Adrenal gland (tissue), 12 donors: ENCODE results near the gene TCF12. TPM values are rescaled to one million over a fixed set of nuclear protein-coding genes. Genes with fewer than 3 reads are reported as not detected.

ENCODE experiments used
- DNase-seq, 7 donors: peaks; one replicate each; pipeline ENCODE4 v3.0.0-alpha.2; 2019 to 2020
- H3K27ac ChIP-seq, 5 donors: fragments of 200-600 bp; sonication (generic) in 4 of 5; 1 replicate in 3 of 5; 2 replicates in 2 of 5; pipeline versions ENCODE4 v1.5.1 to v1.8.0; 2016 to 2020; ENCODE audit warnings: mild to moderate bottlenecking in 1 of 5
- H3K27me3 ChIP-seq: fragments of 200-600 bp; 2 replicates; pipeline ENCODE4 v1.8.0; 2021
- H3K36me3 ChIP-seq, 2 donors: fragments of 200-600 bp; replicated peaks in 1 of 2; 1 replicate in 1 of 2; 2 replicates in 1 of 2; pipeline versions ENCODE4 v1.5.1 to v1.8.0; 2018 to 2022
- H3K4me1 ChIP-seq, 2 donors: fragments of 200-600 bp; replicated peaks in 1 of 2; 1 replicate in 1 of 2; 2 replicates in 1 of 2; pipeline versions ENCODE4 v1.5.1 to v1.8.0; 2018 to 2021
- H3K4me3 ChIP-seq, 4 donors: fragments of 200-600 bp; sonication (generic) in 3 of 4; one replicate each; pipeline ENCODE4 v1.5.1; 2016 to 2018
- H3K9me3 ChIP-seq, 3 donors: fragments of 200-600 bp; sonication (generic) in 1 of 3; replicated peaks in 1 of 3; 1 replicate in 2 of 3; 2 replicates in 1 of 3; pipeline versions ENCODE4 v1.5.1 to v1.8.0; 2016 to 2021
- CTCF ChIP-seq, 6 experiments: fragments of 450-650 bp in 4 of 6; fragments of 200-600 bp in 2 of 6; sonication (generic) in 1 of 6; IDR thresholded peaks; 1 replicate in 5 of 6; 2 replicates in 1 of 6; pipeline versions ENCODE4 v1.5.1 to v1.8.0; 2016 to 2021; ENCODE audit warnings: antibody characterized with exemption in 6 of 6, mild to moderate bottlenecking in 2 of 6, moderate library complexity in 1 of 6
- POLR2A ChIP-seq, 2 donors: fragments of 450-650 bp; IDR thresholded peaks; one replicate each; pipeline ENCODE4 v1.6.1; 2017; ENCODE audit warnings: antibody characterized with exemption in 2 of 2, mild to moderate bottlenecking in 2 of 2, moderate library complexity in 1 of 2
- WGBS, 4 donors: extraction: QIAGEN DNeasy Blood & Tissue Kit in 2 of 4; methylation state at CpG; one replicate each; pipeline versions ENCODE4 v1.1.5 to v1.1.7; 2013 to 2017; 5-methylcytosine and 5-hydroxymethylcytosine counted together
- intact Hi-C, 2 donors: fragments of 100-400 bp; cut with DNase I; formaldehyde crosslinking; loops; one replicate each; pipeline versions ENCODE4 v1.14.1 to v1.15.0; 2022 to 2023
- polyA plus RNA-seq, 3 donors: library from polyadenylated mRNA; stranded (reverse); fragments of 200-250 nt in 2 of 3; fragments of 350-450 nt in 1 of 3; fragmentation: Illumina TruSeq in 1 of 3; extraction: RNeasy Lipid Tissue Mini Kit (QIAGEN cat#74804) in 1 of 3; gene quantifications; one replicate each; pipeline ENCODE4 v1.2.3, GENCODE V29; 2013 to 2014
- total RNA-seq, 9 donors: library from RNA; depleted of rRNA in 4 of 9; stranded (reverse); fragments of >200 nt in 4 of 9; fragments of 120-200 nt in 1 of 9; fragmentation: NEBNext Ultra II Directional in 1 of 9; extraction: Animal tissue kit (Norgen Biotek cat#: 25700) in 1 of 9; gene quantifications; one replicate each; pipeline versions ENCODE4 v1.1.0 to v1.2.4, GENCODE V29; 2013 to 2023
- donor health status: healthy with polysubstance abuse.
- donor health status: Bipolar disorder and iron deficiency.
- donor health status: DM: yes; HTN: yes; CAD: no.
- donor health status: DM: no; HTN: no; CAD: no.
- donor health status: DM: no; HTN: no; CAD: no.
- donor health status: DM: yes; HTN: yes; CAD: no.

The TCF12 gene
- total and polyA plus RNA-seq, 12 donors, result 7.6 to 121 (median 75.6) TPM

GRCh38 chr15:57031605-57032004 lies 113.2 kb downstream of the TCF12 start:
- intact Hi-C loops, result no loop called here
- H3K9me3 ChIP-seq, result no peaks in the 10 kb centered on the region
- DNase-seq, result peak in 3 of 7 donors; percentile 26 to 59 (median 30)
- TF ChIP-seq CTCF (IDR thresholded peaks at IDR 0.05) (no peak), POLR2A (IDR thresholded peaks at IDR 0.05) (no peak)
- no peaks in the 10 kb centered on the region for H3K36me3 ChIP-seq
- peaks cover 14 to 32% of the 10 kb centered on the region in 2 donors for H3K4me1 ChIP-seq
- no peaks in the 10 kb centered on the region for H3K27me3 ChIP-seq
- H3K27ac ChIP-seq, result peak overlapping the region in 1 of 5 donors; percentile 41
- WGBS, 4 donors, result 0 to 17% (median 10%) methylated on average over 1 of the region's 1 CpG
- H3K4me3 ChIP-seq, result no peak overlapping the region

GRCh38 chr15:57032338-57032737 lies 113.9 kb downstream of the TCF12 start:
- Histone ChIP-seq H3K9me3 (no peaks in the 10 kb centered on the region), H3K27ac (no peak overlapping the region), H3K27me3 (no peaks in the 10 kb centered on the region), H3K4me3 (no peak overlapping the region), H3K4me1 (peaks cover 14 to 32% of the 10 kb centered on the region in 2 donors), H3K36me3 (no peaks in the 10 kb centered on the region)
- intact Hi-C loops, result no loop called here
- no peak for TF ChIP-seq CTCF (IDR thresholded peaks at IDR 0.05)
- no peak for TF ChIP-seq POLR2A (IDR thresholded peaks at IDR 0.05)
- 94 to 97% (median 95%) methylated on average over 5 of the region's 5 CpGs for WGBS, 4 donors
- no peak for DNase-seq

- H3K36me3 ChIP-seq, result no peaks in the 10 kb centered on the region
- H3K4me1 ChIP-seq, result peaks cover 14 to 32% of the 10 kb centered on the region in 2 donors
- 91 to 95% (median 93%) methylated on average over 3 of the region's 3 CpGs for WGBS, 4 donors
- no peak overlapping the region for H3K4me3 ChIP-seq
- H3K27me3 ChIP-seq, result no peaks in the 10 kb centered on the region
- TF ChIP-seq CTCF (IDR thresholded peaks at IDR 0.05), result no peak
- TF ChIP-seq POLR2A (IDR thresholded peaks at IDR 0.05), result no peak
- no peaks in the 10 kb centered on the region for H3K9me3 ChIP-seq
- no peak overlapping the region for H3K27ac ChIP-seq
- intact Hi-C loops, result no loop called here
- no peak for DNase-seq
Measured at GRCh38 chr15:57033715-57034439, 115.4 kb downstream of the TCF12 start.

- Histone ChIP-seq H3K36me3 (no peaks in the 10 kb centered on the region), H3K9me3 (no peaks in the 10 kb centered on the region), H3K4me1 (peaks cover 14 to 32% of the 10 kb centered on the region in 2 donors), H3K4me3 (no peak overlapping the region), H3K27ac (no peak overlapping the region), H3K27me3 (no peaks in the 10 kb centered on the region)
- no peak for TF ChIP-seq POLR2A (IDR thresholded peaks at IDR 0.05)
- TF ChIP-seq CTCF (IDR thresholded peaks at IDR 0.05), result no peak
- intact Hi-C loops, result no loop called here
- WGBS, 4 donors, result 51 to 62% (median 54%) methylated on average over 1 of the region's 1 CpG
- DNase-seq, result no peak
Measured at GRCh38 chr15:57034613-57035012, 116.2 kb downstream of the TCF12 start.
